Neuronal stem cell (in vitro differentiated cells): ENCODE results near the gene ATAD3A.

Experiments used
- DNase-seq: peaks from one replicate; pipeline ENCODE4 v3.0.0-alpha.2; 2013; ENCODE audit warnings: low spot score
- H2AFZ ChIP-seq: one replicate; pipeline ENCODE4 v1.6.1; 2013; ENCODE audit warnings: mild to moderate bottlenecking, low read length, inconsistent platforms
- H2AK5ac ChIP-seq: 2 replicates; pipeline ENCODE4 v1.6.1; 2013; ENCODE audit warnings: low read depth, mild to moderate bottlenecking, inconsistent platforms, low read length, moderate library complexity, mixed read lengths
- H2BK120ac ChIP-seq: 2 replicates; pipeline ENCODE4 v1.6.1; 2013; ENCODE audit warnings: low read depth, mild to moderate bottlenecking, inconsistent platforms, low read length, moderate library complexity, mixed read lengths
- H2BK12ac ChIP-seq: one replicate; pipeline ENCODE4 v1.6.1; 2013; ENCODE audit warnings: low read length, inconsistent platforms
- H2BK15ac ChIP-seq: 2 replicates; pipeline ENCODE4 v1.6.1; 2013; ENCODE audit warnings: mild to moderate bottlenecking, low read length, inconsistent platforms, mixed read lengths
- H2BK5ac ChIP-seq: one replicate; pipeline ENCODE4 v1.6.1; 2013; ENCODE audit warnings: inconsistent platforms, mild to moderate bottlenecking, low read length, moderate library complexity
- H3K14ac ChIP-seq: one replicate; pipeline ENCODE4 v1.6.1; 2013; ENCODE audit warnings: low read length, inconsistent platforms
- H3K18ac ChIP-seq: 2 replicates; pipeline ENCODE4 v1.6.1; 2013; ENCODE audit warnings: low read length, inconsistent platforms
- H3K23ac ChIP-seq: 2 replicates; pipeline ENCODE4 v1.6.1; 2013; ENCODE audit warnings: low read depth, mild to moderate bottlenecking, mixed read lengths, low read length, inconsistent platforms; ENCODE audit not compliant: poor library complexity
- H3K27ac ChIP-seq: replicated peaks from 3 replicates; pipeline ENCODE4 v1.5.1; 2013; ENCODE audit warnings: low read length, inconsistent platforms
- H3K27me3 ChIP-seq, 3 experiments: 2 replicates each; pipeline ENCODE4 v1.6.1; 2013; ENCODE audit warnings: low read length in 3 of 3, mild to moderate bottlenecking in 2 of 3, inconsistent platforms in 1 of 3, low read depth in 1 of 3, mixed read lengths in 1 of 3, moderate library complexity in 1 of 3; ENCODE audit not compliant: control insufficient read depth in 3 of 3, insufficient read depth in 3 of 3
- H3K36me3 ChIP-seq, 2 donors: replicated peaks in 1 of 2; 2 replicates each; pipeline ENCODE4 v1.6.1; 2013; ENCODE audit warnings: low read length in 2 of 2; ENCODE audit not compliant: control insufficient read depth in 2 of 2, insufficient read depth in 2 of 2
- H3K4ac ChIP-seq: 2 replicates; pipeline ENCODE4 v1.6.1; 2013; ENCODE audit warnings: inconsistent platforms, mild to moderate bottlenecking, low read length, moderate library complexity
- H3K4me1 ChIP-seq, 2 donors: 1 replicate in 1 of 2; 2 replicates in 1 of 2; pipeline ENCODE4 v1.6.1; 2013; ENCODE audit warnings: low read length in 2 of 2, low read depth in 1 of 2; ENCODE audit not compliant: control insufficient read depth in 2 of 2, insufficient read depth in 1 of 2
- H3K4me2 ChIP-seq: one replicate; pipeline ENCODE4 v1.6.1; 2013; ENCODE audit warnings: mild to moderate bottlenecking, low read length, inconsistent platforms; ENCODE audit not compliant: insufficient read depth, poor library complexity, severe bottlenecking
- H3K4me3 ChIP-seq, 2 donors: 2 replicates each; pipeline ENCODE4 v1.5.1; 2013; ENCODE audit warnings: low read length in 2 of 2, mild to moderate bottlenecking in 2 of 2, inconsistent platforms in 1 of 2, moderate library complexity in 1 of 2
- H3K79me1 ChIP-seq: one replicate; pipeline ENCODE4 v1.6.1; 2013; ENCODE audit warnings: low read depth, mild to moderate bottlenecking, inconsistent platforms, low read length, moderate library complexity
- H3K9ac ChIP-seq: one replicate; pipeline ENCODE4 v1.6.1; 2013; ENCODE audit warnings: mild to moderate bottlenecking, low read depth, low read length, inconsistent platforms; ENCODE audit not compliant: poor library complexity
- H3K9me3 ChIP-seq, 2 donors: replicated peaks in 1 of 2; 2 replicates each; pipeline versions ENCODE3 to v1.6.1; 2013; ENCODE audit warnings: low read length in 2 of 2, mild to moderate bottlenecking in 2 of 2, inconsistent platforms in 1 of 2, low read depth in 1 of 2, mixed read lengths in 1 of 2, moderate library complexity in 1 of 2; ENCODE audit not compliant: control insufficient read depth in 2 of 2, insufficient read depth in 1 of 2
- H4K8ac ChIP-seq: one replicate; pipeline ENCODE4 v1.6.1; 2013; ENCODE audit warnings: low read depth, mild to moderate bottlenecking, inconsistent platforms, low read length, moderate library complexity
- H4K91ac ChIP-seq: one replicate; pipeline ENCODE4 v1.6.1; 2013; ENCODE audit warnings: low read length, low read depth, mild to moderate bottlenecking, inconsistent platforms; ENCODE audit not compliant: poor library complexity
- WGBS, 2 donors: extraction: QIAGEN DNeasy Blood & Tissue Kit; methylation state at CpG; one replicate each; pipeline ENCODE4 v1.1.7; 2013; ENCODE audit warnings: missing lambda C conversion rate in 2 of 2, mixed read lengths in 1 of 2; ENCODE audit not compliant: insufficient read length in 2 of 2, insufficient replicate concordance in 1 of 2; ENCODE audit errors: extremely low coverage in 2 of 2; 5-methylcytosine and 5-hydroxymethylcytosine counted together

ATAD3A gene

DNA sequence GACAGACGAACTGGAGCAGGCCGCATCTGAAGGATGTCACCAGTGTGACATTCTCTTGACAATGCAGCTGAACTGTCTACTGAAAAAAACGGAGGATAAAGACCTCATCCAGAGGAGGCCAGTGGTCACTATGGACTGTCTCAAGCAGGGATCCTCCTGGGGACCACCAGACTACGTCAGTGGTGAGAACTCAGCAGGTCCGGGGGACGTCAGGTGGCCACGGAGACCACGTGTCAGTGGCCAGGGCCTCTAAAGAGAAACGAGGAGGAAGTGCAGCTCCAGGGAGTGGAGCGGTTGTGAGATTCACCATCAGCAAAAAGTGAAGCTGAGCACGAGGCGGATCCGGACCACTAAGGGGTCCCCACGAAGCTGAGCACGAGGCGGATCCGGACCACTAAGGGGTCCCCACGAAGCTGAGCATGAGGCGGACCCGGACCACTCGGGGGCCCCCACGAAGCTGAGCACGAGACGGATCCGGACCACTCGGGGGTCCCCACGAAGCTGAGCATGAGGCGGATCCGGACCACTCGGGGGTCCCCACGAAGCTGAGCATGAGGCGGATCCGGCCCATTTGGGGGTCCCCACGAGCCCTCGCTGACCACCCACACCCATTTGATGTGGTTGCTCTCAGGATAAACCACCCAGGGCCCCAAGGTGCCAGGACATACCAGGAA is 42.0 kb downstream of the ATAD3A start:
- Histone ChIP-seq H3K27me3 (no peaks in the 10 kb centered on the region), H3K4me1 (peaks cover 8 to 15% of the 10 kb centered on the region in 2 donors), H3K18ac (no peak overlapping the region), H2BK12ac (no peak overlapping the region), H3K14ac (no peak overlapping the region), H4K91ac (no peak overlapping the region), H3K36me3 (peaks cover 2 to 6% of the 10 kb centered on the region in 2 donors), H2AK5ac (no peak overlapping the region), H2BK15ac (no peak overlapping the region), H3K4ac (no peak overlapping the region), H3K4me3 (no peak overlapping the region), H3K23ac (no peak overlapping the region), H2BK5ac (no peak overlapping the region), H4K8ac (no peak overlapping the region), H3K9me3 (no peaks in the 10 kb centered on the region), H2BK120ac (no peak overlapping the region), H3K9ac (no peak overlapping the region), H2AFZ (no peak overlapping the region), H3K79me1 (peaks cover 17% of the 10 kb centered on the region), H3K4me2 (no peak overlapping the region), H3K27ac (no peak overlapping the region)
- DNase-seq, result no peak
- WGBS, 2 donors, result no CpG with 5 or more reads among the region's 35 CpGs

DNA sequence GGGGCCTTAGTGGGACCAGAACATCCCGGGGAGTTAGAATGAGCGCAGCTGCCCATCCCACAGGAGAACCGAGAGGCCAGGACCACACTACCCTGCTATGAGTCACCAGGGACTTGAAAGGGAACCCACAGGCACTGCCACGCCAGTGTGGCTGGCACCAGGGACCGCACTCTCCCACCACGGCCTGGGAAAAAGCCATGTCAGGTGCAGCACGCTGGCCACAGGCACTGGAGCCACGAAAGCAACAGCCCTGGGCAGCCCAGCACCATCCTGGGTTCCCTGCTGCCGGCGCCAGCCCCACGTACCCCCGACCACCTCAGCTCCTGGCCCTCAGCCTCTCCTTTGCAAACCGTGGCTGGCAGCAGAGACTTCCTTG is 42.6 kb downstream of the ATAD3A start:
- Histone ChIP-seq H2BK12ac (peak overlapping the region; percentile 41), H3K36me3 (peaks cover 2 to 6% of the 10 kb centered on the region in 2 donors), H2AK5ac (peak overlapping the region; percentile 71), H3K4me3 (no peak overlapping the region), H3K27me3 (no peaks in the 10 kb centered on the region), H3K18ac (no peak overlapping the region), H3K23ac (peak overlapping the region; percentile 95), H3K4me1 (peaks cover 8 to 15% of the 10 kb centered on the region in 2 donors), H3K9ac (peak overlapping the region; percentile 60), H3K4ac (no peak overlapping the region), H2BK120ac (no peak overlapping the region), H2BK15ac (no peak overlapping the region), H4K8ac (no peak overlapping the region), H3K79me1 (peaks cover 16% of the 10 kb centered on the region), H3K4me2 (no peak overlapping the region), H4K91ac (no peak overlapping the region), H3K9me3 (no peaks in the 10 kb centered on the region), H3K14ac (peak overlapping the region; percentile 38), H2BK5ac (no peak overlapping the region), H2AFZ (no peak overlapping the region), H3K27ac (no peak overlapping the region)
- no CpG with 5 or more reads among the region's 13 CpGs for WGBS, 2 donors
- DNase-seq, result no peak

DNA sequence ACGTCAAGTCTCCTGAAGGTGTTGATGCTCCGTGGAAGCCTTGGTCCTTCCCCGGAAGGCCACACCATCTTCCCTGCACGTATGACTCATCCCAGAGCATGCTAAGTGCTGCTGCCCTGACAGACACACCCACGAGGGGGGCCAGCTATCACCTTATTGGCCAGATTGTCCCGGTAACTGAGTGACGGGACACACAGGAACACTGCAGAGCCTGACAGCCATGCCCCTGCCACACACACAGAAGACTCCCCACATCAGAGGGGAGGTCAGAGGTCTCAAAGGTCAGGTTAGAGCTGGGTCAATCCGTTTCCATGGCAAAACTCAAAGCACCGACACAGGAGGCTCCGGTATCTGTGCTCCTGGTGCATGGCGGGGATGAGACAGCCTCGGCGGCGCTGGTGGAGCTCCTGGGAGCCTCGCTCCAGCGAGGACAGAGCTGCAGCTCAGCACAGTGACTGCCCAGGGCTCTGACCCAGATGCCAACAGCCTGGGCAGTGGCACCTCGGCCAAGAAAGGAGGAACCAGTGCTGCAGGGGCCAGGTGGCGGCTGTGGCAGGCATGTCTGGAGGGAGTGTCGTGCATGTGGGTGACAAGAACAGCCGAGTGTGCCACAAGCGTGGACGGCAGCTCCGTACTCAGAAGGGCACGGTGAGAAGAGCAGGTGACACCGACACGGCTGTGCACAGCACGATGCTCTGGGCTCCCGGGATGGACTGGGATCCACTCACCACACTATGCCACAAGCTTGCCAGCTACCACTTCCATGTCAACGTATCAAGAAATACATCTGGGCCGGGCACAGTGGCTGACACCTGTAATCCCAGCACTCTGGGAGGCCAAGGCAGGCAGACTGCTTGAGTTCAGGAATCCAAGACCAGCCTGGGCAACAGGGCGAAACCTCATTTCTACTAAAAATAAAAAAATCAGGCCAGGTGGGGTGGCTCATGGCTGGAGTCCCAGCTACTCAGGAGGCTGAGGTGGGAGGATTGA is 43.3 kb downstream of the ATAD3A start:
- Histone ChIP-seq H3K4me1 (peaks cover 8 to 15% of the 10 kb centered on the region in 2 donors), H2AK5ac (peak overlapping the region; percentile 71), H2BK12ac (peak overlapping the region; percentile 41), H3K4me2 (no peak overlapping the region), H3K18ac (no peak overlapping the region), H2BK5ac (no peak overlapping the region), H3K4ac (peak overlapping the region; percentile 57), H4K91ac (no peak overlapping the region), H3K9ac (peak overlapping the region; percentile 72), H3K4me3 (no peak overlapping the region), H3K36me3 (peaks cover 2 to 11% of the 10 kb centered on the region in 2 donors), H3K27me3 (no peaks in the 10 kb centered on the region), H3K27ac (no peak overlapping the region), H3K79me1 (peaks cover 16% of the 10 kb centered on the region), H3K14ac (no peak overlapping the region), H2BK15ac (no peak overlapping the region), H2BK120ac (no peak overlapping the region), H3K9me3 (no peaks in the 10 kb centered on the region), H3K23ac (peak overlapping the region; percentile 95), H2AFZ (no peak overlapping the region), H4K8ac (peak overlapping the region; percentile 65)
- WGBS, 2 donors, result no CpG with 5 or more reads among the region's 31 CpGs
- DNase-seq, result peak; percentile 57

DNA sequence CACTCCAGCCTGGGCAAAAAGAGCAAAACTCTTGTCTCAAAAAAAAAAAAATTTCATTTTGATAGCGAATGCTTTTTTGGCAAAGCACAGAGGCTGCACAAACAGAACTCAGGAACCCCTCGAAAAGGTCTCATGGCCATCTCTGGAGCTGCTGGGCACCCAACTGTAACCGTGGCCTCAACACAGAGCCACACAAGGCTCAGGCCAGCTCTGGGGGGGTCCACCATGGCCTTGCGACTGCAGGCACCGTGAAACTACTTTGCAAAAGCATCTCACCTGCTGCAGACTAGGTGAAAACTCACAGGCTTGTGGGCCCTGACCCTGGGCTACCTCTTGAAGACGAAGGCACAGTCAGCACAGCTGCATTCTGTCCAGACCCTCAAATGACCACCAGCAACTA is 44.5 kb downstream of the ATAD3A start:
- Histone ChIP-seq H3K9me3 (no peaks in the 10 kb centered on the region), H2AK5ac (no peak overlapping the region), H3K27me3 (no peaks in the 10 kb centered on the region), H3K27ac (no peak overlapping the region), H3K4me3 (no peak overlapping the region), H3K18ac (no peak overlapping the region), H3K23ac (no peak overlapping the region), H3K36me3 (peaks cover 4 to 24% of the 10 kb centered on the region in 2 donors), H3K4me1 (peaks cover 8 to 15% of the 10 kb centered on the region in 2 donors), H3K4ac (no peak overlapping the region), H2AFZ (no peak overlapping the region), H2BK12ac (no peak overlapping the region), H3K4me2 (no peak overlapping the region), H4K8ac (no peak overlapping the region), H2BK5ac (peak overlapping the region; percentile 11), H2BK120ac (no peak overlapping the region), H3K79me1 (peaks cover 13% of the 10 kb centered on the region), H3K9ac (no peak overlapping the region), H3K14ac (no peak overlapping the region), H2BK15ac (no peak overlapping the region), H4K91ac (no peak overlapping the region)
- DNase-seq, result no peak
- WGBS, 2 donors, result no CpG with 5 or more reads among the region's 6 CpGs
